ENCODE data around the gene PHF20.
"Not testable (repeated sequence)": the region's sequence is repeated elsewhere in the genome, so short reads cannot be mapped to it uniquely, and the experiment has no call there.

The PHF20 gene

DNA sequence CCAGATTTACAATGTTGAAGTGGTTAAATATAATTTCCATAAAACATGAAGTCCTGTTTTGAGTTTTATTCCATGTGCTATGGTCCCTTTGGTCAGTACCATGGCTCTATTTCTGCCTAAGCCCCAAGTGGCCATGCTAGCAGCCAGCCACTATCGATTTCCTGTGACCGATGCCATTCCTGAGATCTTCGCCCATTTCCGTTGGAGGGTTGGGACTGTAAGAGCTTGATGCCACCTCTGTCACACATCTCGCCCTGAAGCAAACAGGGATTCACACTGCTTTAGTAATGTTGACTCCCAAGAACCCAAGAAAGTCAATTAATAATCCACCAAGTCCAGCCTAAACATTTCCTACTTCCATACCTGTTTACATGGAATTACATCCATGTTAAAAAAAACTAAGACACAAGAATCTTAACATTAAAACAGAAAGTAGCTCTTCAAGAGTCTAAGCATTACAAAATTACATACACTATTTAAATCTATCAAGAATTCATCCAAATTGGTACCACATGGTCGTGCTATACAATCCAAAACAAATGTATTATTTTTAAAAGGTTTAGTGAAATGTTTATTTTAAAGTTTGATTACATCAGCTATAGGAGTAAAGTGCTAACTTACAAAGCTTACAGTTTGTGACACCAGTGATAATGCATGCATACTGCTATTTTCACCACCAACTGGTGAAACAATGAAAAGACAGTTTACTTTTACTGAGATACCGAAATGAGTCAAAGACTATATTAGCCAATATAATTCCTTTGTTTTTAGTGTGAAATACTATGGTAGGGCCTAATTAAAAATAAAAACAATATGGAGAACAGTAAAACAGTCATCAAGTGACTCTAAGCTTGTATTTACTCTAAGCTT, 32.3 kb upstream of the PHF20 start:
- in situ Hi-C loops (cut with MboI; ENCODE audit: low sequenced_read_pairs), result no loop called here

DNA sequence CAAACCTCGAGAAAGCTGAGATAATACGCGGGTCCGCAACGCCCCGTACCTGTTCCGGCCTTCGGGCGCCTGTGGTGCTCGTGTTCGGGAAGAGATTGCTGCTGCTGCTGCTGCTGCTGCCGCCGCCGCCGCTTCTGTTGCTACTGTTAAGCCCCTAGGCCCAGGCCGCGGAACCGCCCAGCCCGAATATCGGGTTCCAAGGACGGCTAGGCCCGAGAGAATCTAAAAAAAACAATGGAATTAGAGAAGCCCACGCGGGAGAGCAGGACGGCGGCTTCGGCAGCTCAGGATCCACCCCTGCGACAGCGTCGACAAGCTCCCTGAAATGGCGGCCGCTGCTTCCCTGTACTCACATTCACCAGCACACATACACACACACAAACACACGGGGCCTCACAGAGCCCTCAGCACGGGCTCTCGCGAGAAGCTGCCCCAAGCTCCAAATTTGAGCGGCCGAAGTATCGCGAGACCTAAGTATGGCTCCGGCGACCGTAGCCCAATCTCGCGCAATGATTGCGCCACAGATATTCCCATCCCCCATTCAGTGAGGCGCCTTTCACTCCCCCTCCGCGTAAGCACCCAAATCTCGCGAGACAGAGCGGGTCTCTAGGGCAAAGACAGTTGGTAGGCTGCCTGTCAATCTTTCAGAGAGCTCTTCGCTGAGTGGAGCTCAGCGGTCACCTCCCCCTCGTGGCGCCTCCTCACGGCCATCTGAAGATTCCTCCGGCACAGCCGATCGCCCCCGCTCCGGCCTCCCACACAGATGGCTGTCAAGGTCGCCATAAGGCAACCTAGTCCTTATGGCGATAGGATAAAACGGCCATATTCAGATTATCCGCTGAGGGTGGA, 29.7 kb upstream of the PHF20 start, which contains the start of gene RBM39:
Gene RBM39, minus strand, starts transcription at position 369 of the 849 bp plus-strand sequence. CDS start 1,386 bp downstream, outside the sequence.
- in situ Hi-C loops (cut with MboI; ENCODE audit: low sequenced_read_pairs), result no loop called here

DNA sequence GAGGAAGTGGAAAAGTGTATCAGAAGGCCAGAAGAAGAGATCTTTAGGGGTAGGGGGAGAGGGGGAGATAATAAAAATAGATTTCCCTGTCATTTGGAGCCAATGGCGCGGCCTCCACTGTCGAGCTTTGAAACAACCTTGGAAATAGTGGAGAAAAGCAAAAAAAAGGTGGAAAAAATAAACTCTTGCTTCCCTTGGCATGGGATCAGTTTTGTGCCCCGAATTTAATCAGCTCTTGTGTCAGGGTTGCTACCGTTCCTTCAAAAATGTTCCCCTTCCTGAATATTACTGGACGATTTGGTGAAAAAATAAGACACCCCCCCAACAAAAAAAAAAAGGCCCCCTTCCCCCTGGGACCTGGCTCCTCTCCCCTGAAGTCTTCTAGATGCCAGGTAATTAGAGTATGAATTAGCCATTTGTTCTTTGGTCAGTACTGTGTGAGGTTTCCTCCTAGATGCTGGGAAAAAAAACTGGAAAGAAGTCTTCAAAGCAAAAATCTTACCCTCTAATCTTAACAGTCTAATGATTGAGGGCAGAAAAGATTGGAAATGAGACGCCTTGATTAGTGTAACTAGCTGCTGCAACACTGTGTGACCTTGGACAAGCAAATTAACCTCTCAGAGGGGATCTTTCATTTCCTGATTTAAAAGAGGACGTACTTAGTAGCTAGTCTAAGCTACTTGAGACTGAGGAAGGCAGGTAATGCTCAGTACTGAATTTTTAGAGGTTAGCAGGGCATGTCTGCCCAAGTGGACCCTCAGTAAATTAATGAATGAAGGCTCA, 28.9 kb upstream of the PHF20 start:
- in situ Hi-C loops (cut with MboI; ENCODE audit: low sequenced_read_pairs), result no loop called here

DNA sequence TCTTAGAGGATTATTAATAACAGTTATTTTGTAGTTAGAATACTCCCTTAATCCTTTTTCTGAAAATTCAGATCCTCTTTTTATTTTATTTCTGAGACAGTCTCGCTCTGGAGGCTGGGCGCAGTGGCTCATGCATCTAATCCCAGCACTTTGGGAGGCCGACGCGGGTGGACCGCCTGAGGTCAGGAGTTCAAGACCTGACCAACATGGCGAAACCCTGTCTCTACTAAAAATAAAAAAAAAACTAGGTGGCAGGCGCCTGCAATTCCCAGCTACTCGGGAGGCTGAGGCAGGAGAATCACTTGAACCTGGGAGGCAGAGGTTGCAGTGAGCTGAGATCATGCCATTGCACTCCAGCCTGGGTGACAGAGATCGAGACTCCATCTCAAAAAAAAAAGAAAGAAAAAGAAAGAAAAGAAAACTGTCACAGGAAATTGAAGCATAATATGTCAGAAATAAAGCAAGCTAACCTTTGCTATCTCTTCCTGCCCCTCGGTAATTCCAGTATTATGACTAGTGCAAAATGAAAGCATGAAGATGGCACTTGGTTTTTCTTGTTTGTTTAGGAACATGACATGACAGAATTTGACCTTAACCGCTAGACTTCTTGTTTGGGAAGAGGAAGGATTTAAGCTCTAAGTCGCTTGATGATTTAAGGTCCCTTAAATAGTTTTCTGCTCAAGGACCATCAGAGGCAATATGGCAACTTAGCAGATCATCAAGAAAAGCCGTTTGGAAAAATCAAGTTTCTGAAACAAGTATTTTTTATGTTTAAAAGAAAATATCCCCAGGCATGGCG, 27.9 kb upstream of the PHF20 start:
- in situ Hi-C loops (cut with MboI; ENCODE audit: low sequenced_read_pairs), result no loop called here

DNA sequence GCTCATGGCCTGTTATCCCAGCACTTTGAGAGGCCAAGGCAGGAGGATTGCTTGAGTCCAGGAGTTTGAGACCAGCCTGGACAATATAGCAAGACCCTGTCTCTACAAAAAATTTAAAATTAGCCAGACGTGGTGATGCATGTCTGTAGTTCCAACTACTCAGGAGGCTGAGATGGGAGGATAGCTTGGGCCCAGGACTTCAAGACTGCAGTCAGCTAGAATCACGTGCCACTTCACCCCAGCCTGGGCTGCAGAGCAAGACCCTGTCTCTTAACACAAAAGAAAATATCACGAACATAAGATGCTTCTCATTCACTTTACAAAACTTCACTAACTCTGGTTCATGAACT, 27.3 kb upstream of the PHF20 start:
- in situ Hi-C loops (cut with MboI; ENCODE audit: low sequenced_read_pairs), result not testable (repeated sequence)

DNA sequence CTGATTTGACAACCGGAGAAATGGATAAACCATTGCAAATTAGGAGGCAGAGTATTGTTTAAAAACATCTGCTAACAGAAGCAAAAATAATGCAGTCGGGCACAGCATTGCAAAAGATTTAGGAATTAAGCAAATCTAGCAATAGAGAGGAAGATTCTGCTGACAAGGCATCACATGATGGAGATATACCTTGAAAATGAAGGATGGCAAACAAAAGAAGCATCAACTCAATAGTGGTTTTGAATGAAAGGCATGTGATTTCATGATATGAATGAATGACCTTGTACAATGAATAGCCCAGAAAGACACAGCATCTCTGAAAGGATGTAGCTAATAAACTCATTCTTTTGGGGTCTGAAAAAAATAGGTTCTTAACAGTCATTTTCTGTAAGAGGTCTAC, 21.2 kb upstream of the PHF20 start:
- in situ Hi-C loops (cut with MboI; ENCODE audit: low sequenced_read_pairs), result no loop called here

DNA sequence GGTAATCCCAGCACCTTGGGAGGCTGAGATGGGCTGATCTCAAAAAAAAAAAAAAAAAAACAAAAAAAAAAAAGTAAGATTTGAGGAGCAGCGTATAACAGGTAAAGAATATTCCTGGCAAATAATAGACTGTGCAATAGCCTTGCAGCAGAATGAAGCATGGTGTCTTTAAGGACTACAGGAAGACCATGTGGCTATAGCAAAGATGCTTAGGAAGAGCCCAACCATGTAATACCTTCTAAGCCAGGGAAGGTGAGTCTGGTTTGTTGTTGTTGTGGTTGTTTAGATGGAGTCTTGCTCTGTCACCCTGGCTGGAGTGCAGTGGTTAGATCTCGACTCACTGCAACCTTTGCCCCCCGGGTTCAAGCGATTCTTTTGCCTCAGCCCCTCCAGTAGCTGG, 15.4 kb upstream of the PHF20 start:
- in situ Hi-C loops (cut with MboI; ENCODE audit: low sequenced_read_pairs), result no loop called here

DNA sequence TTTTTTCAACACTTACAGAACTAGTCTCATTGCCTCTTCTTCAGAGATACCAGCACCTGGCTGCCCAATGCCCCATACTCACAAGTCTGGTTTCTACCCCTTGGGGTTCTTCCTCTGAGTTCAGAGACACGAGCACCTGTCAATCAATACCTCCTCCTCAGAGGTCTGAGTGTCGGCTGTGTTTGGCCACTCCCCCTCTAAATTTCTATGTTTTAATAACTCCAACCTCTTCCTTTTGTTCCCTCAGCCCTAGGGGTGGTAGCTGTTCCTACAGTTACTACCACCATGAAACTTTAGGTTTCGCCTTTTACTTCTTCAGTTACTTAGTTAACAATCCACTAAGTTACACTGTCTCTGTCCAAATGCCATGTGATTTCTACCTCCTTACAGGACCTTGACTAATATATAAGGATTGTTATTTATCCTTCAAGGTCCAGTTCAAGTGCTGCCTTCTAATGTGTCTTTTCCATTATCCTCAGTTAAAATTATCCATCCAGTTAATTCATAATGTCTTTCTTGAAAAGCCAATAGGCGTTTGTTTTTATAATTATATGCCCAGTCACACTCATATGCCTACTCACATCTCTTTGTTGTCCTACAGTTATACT, 14.6 kb upstream of the PHF20 start:
- in situ Hi-C loops (cut with MboI; ENCODE audit: low sequenced_read_pairs), result no loop called here

DNA sequence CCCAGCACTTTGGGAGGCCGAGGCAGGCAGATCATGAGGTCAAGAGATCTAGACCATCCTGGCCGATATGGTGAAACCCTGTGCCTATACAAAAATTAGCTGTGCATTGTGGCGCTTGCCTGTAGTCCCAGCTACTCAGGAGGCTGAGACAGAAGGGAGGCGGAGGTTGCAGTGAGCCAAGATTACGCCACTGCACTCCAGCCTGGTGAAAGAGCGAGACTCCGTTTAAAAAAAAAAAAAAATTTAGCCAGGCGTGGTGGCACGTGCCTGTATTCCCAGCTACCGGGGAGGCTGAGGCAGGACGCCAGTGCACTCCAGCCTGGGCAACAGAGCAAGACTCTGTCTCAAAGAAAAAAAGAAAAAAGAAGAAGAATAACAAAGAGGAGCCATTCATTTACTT, 10.3 kb upstream of the PHF20 start:
- in situ Hi-C loops (cut with MboI; ENCODE audit: low sequenced_read_pairs), result not testable (repeated sequence)

DNA sequence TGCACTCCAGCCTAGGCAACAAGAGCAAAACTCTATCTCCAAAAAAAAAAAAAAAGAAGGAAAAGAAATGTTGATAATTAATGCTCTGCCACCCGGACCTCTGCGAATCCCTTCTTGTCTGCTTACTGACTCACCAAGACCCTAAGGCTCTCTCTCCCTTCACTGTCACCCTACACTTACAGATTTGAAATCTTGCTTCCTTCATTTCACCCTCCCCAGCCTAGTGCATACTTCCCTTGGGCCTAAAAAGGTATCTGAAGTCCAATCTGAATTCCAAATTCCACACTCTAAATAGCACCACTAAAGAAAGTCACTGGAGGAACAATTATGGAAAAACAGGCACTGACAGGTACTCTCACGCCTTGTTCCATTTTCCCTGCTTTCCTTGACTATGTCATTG, 9.4 kb upstream of the PHF20 start:
- in situ Hi-C loops (cut with MboI; ENCODE audit: low sequenced_read_pairs), result no loop called here

DNA sequence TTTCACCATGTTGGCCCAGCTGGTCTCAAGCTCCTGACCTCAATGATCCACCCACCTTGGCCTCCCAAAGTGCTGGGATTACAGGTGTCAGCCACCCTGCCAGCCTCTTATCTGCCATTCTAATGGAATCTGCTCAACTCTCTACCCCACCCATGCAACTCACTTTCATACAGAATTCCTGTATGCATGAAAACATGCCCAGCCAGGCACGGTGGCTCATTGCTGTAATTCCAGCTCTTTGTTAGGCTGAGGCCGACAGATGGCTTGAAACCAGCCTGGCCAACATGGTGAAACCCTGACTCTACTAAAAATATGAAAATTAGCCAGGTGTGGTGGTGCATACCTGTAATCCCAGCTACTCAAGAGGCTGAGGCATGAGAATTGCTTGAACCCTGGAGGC, 6.9 kb upstream of the PHF20 start:
- in situ Hi-C loops (cut with MboI; ENCODE audit: low sequenced_read_pairs), result not testable (repeated sequence)

DNA sequence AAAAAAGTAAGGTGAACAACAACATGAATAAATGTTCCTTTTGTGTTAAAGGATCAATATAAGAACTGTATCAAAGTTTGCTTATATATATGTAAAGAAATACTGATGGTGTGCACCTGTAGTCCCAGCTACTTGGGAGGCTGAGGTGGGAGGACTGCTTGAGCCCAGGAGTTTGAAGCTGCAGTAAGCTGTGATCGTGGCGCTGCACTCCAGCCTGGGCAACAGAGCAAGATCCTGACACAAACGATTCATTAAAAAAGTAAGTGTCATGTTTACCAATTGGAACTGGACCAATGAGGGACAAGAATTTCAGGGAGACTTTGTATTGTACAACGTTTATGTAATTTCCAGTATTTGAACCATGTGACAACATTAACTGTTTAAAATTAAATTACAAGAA, 5.0 kb upstream of the PHF20 start:
- in situ Hi-C loops (cut with MboI; ENCODE audit: low sequenced_read_pairs), result no loop called here

DNA sequence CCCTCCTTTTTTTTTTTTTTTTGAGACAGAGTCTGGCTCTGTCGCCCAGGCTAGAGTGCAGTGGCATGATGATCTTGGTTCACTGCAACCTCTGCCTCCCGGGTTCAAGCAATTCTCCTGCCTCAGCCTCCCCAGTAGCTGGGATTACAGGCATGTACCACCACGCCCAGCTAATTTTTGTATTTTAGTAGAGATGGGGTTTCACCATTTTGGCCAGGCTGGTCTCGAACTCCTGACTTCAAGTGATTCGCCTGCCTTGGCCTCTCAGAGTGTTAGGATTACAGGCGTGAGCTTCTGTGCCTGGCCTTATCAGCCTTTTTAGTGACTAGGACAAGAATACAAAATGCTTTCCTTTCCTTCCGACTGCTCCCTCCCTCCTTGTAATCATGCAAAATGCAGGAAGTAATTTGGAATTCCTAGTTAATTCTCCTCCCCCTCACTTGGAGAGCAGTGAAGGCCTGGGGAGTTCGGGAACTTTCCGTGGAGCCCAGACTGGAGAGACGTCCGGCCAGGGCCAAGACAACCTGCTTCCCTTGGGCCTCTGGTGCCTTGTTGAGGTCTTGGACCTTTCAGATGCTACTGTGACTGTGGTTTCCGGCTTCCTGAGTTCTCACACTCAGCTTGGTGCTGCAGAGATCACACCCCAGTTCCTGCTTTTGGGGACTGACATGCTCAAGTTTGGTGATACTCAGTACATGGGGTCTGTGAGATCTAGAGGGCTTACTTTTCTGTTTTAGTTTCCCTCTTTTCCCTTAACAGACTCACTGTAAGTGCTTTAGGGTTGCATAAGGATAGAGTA, 3.9 kb upstream of the PHF20 start:
- in situ Hi-C loops (cut with MboI; ENCODE audit: low sequenced_read_pairs), result no loop called here

DNA sequence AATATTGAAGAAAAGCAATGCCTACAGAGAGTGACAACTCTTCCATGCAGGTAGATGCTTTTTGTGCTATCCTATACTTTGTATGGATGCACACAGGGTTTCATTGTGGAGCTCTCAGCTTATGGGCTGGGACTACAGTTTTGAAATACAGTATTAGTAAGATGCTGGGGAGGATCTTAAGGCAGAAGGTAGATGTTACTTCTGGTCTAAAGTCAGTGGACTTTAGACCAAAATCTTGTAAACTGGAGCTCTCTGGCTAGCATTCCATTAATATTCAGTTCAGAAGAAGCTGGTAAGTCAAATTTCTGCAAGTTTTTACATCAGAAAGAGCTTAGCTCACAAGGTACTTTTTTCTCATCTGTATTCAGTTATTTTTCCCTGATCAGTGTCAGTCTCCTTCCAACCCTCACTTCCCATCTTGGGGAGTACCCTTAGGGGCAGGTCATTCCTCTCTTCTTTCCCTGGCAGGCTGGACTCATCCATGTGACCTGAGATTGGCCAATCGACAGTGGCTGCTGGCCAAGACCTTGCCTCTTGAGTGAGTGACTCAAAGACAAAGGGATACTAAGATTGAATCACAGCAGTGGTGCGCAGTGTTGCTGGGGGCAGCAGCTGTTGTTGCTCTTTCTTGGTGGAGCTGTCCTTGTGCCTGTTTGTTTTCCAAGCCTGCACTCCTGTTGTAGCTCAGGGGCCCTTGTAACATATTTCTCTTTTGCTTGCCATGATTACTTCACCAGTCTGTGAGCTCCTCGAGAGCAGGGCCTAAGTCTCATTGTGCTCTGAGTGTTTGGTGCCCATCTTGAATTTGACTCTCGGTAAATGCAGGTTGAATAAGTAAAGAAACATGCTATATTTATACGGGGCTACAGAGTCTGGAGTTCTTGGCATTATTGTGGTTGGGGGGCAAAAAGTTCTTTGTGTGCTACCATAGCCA, 2.8 kb upstream of the PHF20 start:
- in situ Hi-C loops (cut with MboI; ENCODE audit: low sequenced_read_pairs), result no loop called here

DNA sequence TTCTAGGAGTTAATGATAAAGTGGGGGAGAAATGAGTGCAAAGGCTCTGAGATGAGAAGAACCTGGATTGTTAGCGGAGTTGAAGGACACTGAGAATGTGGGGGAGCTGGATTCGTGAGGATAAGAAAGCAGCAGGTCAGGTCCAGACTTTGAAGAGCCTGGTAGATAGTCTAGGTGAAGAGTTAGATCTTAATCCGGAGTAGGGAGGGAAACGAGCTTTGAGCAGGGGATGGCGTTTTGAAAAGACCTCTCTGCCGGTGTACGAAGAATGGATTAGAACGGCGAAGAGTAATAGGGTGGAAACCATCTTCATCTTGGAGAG, 487 bp upstream of the PHF20 start:
- in situ Hi-C loops (cut with MboI; ENCODE audit: low sequenced_read_pairs), result no loop called here

DNA sequence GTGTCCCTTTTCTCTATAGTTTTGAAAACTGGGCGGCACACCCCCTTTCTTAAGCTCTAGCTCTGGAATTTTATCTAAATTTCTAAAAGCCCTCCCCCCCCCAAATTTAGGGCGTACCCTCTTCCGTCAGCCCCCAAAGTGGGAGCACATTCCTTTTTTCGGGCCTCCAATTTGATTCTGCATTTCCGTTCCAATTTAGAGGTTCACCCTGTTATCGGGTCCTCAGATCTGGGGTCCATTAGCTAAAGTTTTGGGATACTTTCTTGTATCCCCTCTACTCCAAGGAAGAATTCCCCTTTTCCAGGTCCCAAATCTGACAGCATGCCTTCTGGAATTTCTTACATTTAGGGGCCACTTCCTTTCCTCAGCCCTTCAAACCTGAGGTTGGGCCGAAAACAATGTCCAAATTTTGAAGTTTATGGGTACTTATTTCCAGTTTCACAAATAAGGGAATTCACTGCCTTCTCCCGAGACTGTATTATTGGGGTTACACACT, 796 bp downstream of the PHF20 start:
- in situ Hi-C loops (cut with MboI; ENCODE audit: low sequenced_read_pairs), result no loop called here

DNA sequence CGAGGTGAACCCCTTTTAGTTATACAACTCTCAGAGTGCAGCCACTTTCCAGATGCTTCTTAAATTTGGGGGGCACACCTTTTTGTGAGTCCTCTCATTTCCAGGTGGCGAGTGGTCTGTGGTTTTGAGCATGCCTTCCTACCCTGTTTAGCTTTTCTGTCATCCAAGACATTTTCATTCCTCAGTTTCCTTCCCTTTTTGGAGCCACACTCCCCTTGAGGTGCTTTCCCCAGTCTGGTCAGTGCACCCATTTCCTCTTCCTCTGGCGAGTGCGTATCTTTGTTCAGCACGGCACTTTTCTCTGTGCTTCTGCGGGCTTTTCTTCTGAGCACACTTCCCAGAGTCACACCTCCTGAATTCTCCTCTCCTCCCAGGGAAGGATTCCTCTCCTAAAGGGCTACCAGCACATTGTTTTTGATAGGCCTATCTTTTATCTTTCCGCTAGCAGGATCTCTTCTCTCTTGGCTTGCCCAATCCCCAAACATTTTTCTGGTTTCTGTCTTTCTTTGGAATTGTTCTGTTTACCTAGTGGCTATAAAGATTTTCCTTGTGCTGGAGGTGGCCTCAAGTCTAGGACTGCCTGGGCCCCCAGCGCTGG, 1.4 kb downstream of the PHF20 start:
- in situ Hi-C loops (cut with MboI; ENCODE audit: low sequenced_read_pairs), result no loop called here

DNA sequence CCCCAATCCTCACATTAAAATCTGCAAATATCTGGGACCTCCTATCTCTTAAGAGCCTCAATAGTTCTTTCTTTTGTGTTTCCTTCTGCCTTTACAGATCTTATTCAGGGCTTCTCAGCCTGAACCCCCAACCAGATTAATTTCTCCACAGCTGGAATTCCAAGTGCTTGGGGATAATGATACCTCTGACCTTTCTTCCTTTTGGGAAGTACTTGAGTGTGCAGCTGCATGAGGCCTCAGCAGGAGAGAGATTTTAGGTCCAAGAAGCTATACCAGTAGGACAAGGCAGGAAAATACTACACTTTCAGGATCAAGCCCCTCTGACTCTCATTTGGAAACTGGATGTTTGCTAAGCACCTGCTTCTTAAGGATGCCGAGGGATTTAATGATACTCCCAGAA, 2.6 kb downstream of the PHF20 start:
- in situ Hi-C loops (cut with MboI; ENCODE audit: low sequenced_read_pairs), result no loop called here

Measured in hTERT RPE-1 (cell line).